GM12875 (cell line): ENCODE results near the gene DPP8.

Experiments
- H3K4me3 ChIP-seq: one replicate; pipeline ENCODE4 v1.5.1; 2011; ENCODE audit warnings: low read depth, low read length, control low read depth
- TF ChIP-seq, protein P1 (sequence below): IDR thresholded peaks from 2 replicates; pipeline ENCODE4 v1.5.1; 2011; ENCODE audit warnings: low read depth, mild to moderate bottlenecking, control low read depth, inconsistent platforms, low read length, moderate library complexity, borderline replicate concordance; ENCODE audit not compliant: insufficient read depth

The DPP8 gene

DNA sequence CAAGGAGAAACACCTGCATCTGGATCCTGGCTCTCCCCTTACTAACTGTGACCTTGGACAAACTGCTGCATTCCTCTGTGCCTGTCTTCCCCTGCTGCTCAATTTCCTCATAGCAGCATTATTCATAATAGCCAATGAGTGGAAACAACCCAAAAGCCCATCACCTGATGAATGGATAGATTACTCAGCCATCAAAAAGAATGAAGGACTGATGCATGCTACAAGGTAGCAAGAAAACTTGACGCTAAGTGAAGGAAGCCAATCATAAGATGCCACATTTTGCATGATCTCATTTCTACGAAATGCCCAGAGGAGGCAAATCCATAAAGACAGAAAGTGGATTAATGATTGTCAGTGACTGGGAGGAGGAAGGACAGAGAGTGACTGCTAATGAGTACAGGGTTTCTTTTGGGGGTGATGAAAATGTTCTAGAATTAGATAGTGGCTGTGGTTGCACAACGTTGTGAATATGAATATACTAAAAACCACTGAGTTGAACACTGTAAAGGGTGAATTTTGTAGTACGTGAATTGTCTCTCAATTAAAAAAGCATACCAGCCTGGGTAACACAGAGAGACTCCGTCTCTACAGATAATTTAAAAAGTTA is 105.9 kb downstream of the DPP8 start:
- H3K4me3 ChIP-seq = no peak overlapping the region
- TF ChIP-seq, protein P1, sequence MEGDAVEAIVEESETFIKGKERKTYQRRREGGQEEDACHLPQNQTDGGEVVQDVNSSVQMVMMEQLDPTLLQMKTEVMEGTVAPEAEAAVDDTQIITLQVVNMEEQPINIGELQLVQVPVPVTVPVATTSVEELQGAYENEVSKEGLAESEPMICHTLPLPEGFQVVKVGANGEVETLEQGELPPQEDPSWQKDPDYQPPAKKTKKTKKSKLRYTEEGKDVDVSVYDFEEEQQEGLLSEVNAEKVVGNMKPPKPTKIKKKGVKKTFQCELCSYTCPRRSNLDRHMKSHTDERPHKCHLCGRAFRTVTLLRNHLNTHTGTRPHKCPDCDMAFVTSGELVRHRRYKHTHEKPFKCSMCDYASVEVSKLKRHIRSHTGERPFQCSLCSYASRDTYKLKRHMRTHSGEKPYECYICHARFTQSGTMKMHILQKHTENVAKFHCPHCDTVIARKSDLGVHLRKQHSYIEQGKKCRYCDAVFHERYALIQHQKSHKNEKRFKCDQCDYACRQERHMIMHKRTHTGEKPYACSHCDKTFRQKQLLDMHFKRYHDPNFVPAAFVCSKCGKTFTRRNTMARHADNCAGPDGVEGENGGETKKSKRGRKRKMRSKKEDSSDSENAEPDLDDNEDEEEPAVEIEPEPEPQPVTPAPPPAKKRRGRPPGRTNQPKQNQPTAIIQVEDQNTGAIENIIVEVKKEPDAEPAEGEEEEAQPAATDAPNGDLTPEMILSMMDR = no peak

DNA sequence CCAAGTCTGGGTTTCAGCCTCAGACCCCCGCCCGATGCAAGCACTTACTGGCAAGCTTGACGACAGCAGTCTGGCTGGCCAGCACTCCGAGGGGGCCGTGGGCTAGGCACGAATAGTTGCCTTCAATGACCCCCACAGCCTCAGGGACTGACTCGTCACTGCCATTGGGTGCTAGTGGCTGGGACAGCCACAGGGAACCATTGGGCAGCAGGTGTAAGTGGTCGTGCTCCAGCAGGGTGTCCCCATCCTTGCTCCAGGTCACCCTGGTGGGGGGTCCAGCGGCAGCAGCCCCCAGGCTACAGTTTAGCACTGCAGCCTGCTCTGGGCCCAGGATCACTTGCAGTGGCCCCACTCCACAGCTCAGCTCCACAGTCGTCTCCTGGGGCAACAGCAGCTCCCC is 106.5 kb downstream of the DPP8 start:
- TF ChIP-seq, protein P1 = no peak
- no peak overlapping the region for H3K4me3 ChIP-seq

GRCh38 chr15:65410036-65410435 is 107.5 kb downstream of the DPP8 start:
- H3K4me3 ChIP-seq = no peak overlapping the region
- TF ChIP-seq, protein P1 = no peak

DNA sequence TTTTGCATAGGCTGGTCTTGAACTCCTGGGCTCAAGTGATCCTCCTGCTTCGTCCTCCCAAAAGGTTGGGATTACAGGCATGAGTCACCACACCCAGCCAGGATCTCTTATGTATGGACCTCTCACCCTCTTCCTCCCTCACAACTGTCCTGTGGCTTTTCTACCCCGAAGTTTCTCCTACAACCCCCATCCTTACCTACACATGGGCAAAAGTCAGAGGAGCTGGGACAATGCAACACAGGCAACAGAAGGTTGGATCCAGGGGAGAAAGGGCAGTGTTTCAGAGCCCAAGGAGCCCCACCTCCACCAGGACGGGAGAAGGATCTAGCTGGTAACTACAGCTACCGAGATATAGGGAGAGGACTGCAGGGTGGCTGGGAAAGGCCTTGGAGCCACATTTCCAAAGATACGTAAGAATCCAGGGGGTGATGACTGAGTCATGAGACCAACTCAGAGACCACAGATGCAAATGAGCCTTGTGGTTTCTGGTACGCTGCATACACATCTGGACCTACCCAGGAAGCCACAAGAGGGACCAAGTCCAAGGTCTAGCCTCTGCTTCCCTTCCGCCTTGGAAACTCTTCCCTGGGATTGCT is 108.4 kb downstream of the DPP8 start:
- no peak overlapping the region for H3K4me3 ChIP-seq
- TF ChIP-seq, protein P1 = no peak

- no peak overlapping the region for H3K4me3 ChIP-seq
- TF ChIP-seq, protein P1 = no peak
These were observed 109.0 kb downstream of the DPP8 start for GRCh38 chr15:65408324-65409035.

- no peak overlapping the region for H3K4me3 ChIP-seq
- TF ChIP-seq, protein P1 = no peak
These were observed 111.0 kb downstream of the DPP8 start for GRCh38 chr15:65406424-65407000.

DNA sequence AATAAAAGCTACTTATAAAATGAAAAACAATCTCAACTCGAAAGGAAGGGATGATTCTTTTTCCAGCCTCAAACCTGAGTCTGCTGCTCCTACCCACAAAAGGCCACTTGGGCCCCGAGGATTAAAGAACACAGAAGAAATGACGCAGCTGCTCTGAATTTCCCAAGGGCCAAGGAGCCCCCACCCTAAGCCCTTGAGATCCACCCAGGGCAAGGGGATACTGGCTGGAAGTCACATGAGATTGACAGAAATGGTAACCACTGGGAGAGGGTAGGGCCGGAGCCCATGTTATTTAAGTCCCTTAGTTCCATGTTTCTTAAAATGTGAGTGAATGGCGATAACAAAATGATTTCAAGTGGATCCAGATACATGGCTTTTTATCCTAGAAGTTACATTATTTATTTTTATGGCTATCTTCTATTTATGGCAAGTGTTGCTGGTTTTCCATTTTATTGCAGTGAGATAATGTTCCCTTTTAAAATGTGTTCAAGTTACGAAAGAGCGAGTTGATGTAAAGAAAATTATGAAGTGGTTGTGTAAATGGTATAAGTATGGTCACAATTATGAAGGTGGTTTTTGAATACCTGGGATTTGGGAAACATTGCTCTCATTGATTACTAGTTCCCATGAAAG is 111.6 kb downstream of the DPP8 start:
- no peak overlapping the region for H3K4me3 ChIP-seq
- TF ChIP-seq, protein P1 = no peak
